ACHN (cell line): ENCODE measurements around the gene CCDC87.
"Not testable (repeated sequence)": the region's sequence is repeated elsewhere in the genome, so short reads cannot be mapped to it uniquely, and the experiment has no call there.

Experiments used
- DNase-seq: peaks from one replicate; pipeline ENCODE4 v3.0.0-alpha.2; 2015
- in situ Hi-C: cut with HindIII; loops from 2 replicates; pipeline ENCODE4 v1.10.0; 2017; ENCODE audit warnings: low sequenced_read_pairs, low pct_ligation_motif_present, low pct_unique_long_range_greater_than_20kb

CCDC87 gene

GRCh38 chr11:66543263-66544107 is 49.4 kb downstream of the CCDC87 start:
- DNase-seq, result no peak
- in situ Hi-C loops, result no loop called here

DNA sequence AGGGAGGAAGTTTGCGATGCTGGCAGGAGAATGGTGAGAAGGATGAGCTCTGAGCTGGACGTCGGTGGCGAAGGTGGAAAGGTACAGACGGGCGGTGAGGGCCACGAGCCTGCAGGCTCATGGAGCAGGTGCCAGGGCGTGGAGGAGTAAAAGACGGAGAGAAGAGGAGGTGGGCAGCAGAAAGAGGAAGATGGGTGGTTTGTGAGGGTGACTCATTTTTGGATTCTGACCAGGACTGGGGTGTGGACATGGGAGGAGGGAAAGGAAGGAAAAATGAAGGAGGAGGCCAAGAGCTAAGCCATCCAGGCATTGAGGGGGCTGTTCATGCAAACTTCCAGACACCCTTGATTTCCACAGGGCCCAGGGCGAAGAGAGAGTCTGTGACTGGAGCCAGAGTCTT is 50.5 kb downstream of the CCDC87 start:
- in situ Hi-C loops, result no loop called here
- DNase-seq, result no peak

DNA sequence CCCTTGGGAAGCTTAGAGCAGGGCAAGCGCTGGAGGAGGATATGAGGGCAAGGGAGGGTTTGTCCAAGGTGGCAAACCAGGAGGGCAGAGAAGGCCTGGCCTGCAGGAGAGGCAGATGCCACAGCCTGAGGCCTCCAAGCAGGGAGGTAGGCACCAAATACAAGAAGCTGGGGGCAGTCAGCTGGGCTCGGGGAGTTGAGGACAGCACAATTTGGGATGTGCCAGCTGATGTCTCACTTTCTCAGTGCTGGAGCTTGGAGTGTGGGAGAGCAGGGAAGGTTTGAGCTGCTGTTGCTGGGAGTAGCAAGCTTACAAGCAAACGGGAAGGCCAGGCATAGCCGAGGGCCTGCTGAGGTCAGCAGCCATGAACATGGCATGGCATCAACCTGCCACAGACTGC is 51.0 kb downstream of the CCDC87 start:
- in situ Hi-C loops, result no loop called here
- no peak for DNase-seq

GRCh38 chr11:66540598-66540997 is 52.3 kb downstream of the CCDC87 start:
- DNase-seq, in situ Hi-C loops: not testable (repeated sequence)
